Kidney glomerular epithelial cell (primary cell): Measurements from ENCODE around the gene RETREG2.

Experiments used
- DNase-seq: peaks from one replicate; lab custom pipeline; 2025; lab: John Stamatoyannopoulos, UW

The RETREG2 gene, protein sequence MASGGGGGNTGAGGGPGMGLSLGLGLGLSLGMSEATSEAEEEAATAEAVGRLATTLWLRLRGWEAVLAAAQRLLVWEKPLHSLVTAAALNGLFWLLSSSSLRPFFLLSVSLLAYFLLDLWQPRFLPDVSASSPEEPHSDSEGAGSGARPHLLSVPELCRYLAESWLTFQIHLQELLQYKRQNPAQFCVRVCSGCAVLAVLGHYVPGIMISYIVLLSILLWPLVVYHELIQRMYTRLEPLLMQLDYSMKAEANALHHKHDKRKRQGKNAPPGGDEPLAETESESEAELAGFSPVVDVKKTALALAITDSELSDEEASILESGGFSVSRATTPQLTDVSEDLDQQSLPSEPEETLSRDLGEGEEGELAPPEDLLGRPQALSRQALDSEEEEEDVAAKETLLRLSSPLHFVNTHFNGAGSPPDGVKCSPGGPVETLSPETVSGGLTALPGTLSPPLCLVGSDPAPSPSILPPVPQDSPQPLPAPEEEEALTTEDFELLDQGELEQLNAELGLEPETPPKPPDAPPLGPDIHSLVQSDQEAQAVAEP

DNA sequence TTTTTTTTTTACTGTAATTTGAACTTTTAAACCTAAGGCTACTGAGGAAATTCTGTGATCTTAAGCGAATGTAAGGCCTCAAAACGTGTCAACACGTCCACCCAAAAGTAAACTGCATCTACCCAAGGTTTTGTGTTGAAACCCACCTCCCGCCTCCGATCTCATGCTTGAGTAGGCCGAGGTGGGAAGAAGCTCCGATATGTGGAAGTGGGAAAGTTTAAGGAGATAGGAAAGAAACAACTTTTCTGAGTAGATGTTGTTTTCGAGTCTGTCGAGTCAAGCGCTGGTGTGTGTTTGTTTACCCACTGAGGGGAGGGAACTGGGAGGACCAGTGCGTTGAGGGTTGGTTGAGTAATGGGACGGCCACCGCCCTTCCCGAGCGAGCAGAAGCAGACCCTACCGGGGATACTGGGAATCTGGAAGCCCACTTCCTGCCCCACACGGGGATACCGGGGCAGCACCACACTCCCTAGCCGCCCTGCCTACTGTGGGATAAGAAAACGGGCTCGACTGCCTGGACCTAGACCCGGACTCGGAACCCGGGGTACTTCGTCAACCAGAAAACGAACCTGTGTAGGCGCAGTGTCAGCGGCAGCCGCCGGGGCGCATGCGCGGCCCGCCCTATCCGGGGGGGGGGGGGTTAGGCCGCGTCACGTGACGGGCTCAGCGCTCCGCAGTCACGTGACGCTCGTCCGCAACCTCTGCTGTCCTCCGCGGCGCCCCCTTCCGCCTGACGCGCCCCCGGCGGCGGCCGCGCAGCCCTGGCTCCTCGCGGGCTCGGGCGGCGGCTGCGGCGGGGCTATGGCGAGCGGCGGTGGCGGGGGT is at the start of gene RETREG2:
Gene RETREG2, plus strand, starts transcription at position 724 of the 825 bp plus-strand sequence. Its CDS starts 78 bp downstream, at position 802.
- peak; percentile 82 for DNase-seq

DNA sequence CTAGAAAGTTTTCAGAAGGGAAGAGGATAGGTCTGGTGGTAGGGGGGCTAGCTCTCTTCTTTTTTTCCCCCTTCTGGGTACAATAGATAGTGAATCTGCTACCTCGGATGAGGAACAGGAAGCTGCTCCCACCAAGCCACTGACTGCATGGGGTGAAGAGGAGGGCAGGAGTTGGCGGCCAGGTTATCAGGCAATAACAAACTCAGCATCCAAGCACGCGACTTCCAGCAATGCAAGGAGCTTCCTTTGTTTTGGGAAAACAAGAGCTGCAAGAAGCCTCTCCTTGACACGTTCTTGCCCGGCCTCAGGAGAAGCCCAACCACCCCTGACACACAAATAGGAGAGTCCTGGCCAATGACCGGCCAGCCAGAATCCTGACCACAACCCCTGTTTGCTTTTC is 49.7 kb upstream of the RETREG2 start:
- DNase-seq, result no peak

DNA sequence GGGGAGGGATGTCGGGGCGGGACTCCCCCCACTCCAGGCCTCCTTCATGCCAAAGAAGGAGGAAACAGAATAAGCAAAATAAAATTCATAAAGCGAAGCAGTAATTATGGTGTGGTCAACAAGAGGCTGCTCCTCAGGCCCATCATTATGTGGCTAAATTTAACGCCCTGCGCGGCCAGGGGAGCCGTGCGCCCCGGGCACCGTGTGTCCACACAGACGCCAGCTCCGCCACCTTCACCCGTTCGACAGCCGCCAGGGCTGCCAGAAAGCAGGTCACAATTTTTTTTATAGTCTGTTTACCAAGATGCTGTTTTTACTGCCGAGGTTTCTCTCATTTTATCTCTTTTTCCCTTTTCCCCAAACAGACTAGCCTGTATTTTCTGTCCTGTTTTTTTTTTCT is 48.5 kb upstream of the RETREG2 start:
- DNase-seq, result no peak

DNA sequence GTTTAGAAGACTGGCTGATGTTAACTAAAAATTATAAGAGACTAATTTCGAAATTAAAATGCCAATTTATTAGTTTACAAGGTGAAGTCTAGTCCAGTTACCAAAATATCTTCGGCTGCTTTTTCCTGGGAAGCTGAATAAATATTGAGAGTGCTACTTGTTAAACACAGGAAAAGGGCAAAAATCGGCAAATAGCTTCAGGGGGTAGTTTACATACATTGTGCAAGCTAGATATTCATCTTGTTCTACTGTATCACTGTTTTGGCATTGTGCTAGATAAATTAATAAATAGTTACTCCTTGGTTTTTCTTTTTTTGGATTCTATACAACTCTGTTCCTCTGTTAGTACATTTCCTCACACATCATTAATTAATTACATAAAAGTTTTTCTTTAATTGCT is 46.7 kb upstream of the RETREG2 start:
- DNase-seq, result no peak

DNA sequence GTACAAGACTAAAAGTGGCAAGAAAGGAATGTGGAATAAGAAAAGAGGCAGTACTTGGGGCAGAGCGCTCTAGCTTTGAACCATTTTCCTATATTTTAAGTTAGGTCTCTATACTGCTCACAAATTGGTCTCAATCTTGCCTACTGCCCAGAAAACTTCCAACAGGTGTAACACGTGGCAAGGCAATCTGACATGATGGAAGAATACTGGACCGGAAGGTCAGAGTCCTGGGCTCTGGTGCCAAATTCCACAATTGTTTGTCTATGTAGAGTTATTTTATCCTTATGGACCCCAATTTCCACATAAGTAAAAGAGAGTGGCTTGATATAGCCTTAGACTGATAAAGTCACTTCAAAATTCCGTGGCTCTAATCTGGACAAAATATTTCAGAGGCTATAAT is 46.3 kb upstream of the RETREG2 start:
- DNase-seq, result no peak

DNA sequence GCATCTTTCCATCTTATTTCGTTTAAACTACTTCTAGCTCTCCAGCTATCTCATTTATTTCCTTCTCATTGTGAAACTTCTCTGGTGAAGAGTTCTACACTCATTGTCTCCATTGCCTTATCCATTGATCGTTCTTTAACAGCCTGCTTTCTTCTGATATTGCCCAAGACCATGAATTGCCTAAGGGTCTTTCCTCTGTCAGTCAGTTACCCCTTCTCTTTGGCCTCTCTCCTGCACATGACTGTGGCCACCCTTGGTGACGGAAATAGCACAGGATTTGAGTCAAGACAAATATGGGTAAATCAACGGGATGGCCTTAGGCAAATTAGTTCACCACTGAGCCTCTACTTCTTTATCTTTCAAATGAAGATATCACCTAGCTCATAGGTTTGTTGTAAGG is 44.1 kb upstream of the RETREG2 start:
- no peak for DNase-seq

DNA sequence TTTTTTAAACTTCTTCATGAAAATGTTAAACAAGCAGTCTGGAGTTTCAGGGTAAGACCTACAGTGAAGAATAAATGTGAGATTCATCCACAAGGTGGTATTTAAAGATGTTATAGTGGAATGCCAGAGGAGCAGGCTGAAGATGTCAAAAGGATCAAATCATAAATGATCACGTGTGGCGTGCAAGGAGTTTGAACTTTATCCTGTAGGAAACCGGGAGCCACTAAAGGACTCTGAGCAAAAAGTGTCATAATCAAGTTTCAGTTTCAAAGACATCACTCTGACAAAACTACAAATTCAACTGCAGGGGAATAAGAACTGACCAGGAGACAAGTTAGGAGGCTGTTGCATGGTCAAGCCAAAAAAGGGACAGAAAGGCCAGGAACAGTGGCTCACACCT is 37.4 kb upstream of the RETREG2 start:
- no peak for DNase-seq

DNA sequence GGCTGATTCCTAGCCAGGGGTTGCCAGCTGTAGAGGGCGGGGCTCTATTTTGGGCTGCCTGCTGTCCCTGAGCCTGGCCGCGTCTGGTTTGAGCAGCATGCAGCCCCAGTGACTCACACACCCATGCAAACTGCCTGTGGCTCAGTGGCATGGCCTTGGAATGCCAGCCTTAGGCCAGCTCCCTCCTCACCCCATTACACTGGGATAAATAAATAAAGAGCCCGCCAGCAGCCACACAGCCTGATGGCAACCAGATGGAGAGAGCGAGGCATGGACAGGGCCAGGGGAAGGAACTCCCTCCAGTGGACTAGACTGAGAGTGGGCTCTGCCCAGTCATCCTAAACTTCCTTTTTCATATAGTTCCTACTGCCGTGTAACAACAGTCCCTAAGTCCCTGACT is 35.7 kb upstream of the RETREG2 start:
- DNase-seq, result peak; percentile 19

DNA sequence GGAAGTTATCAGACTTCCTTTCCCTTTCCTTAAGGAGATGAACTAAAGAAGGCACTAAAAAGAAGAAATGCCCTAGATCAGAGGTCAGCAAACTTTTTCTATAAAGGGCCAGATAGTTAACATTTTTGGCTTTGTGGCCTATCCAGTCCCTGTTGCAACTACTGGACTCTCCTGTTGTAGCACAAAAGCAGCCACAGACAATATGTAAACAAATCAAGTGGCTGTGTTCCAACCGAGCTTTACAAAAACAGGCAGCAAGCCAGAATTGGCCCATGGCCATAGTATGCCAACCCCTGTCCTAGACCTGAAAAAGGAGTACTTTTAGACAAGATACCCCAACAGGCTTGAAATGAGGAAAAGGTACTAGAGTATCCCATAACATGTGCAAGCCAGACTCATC is 28.4 kb upstream of the RETREG2 start:
- DNase-seq, result no peak

DNA sequence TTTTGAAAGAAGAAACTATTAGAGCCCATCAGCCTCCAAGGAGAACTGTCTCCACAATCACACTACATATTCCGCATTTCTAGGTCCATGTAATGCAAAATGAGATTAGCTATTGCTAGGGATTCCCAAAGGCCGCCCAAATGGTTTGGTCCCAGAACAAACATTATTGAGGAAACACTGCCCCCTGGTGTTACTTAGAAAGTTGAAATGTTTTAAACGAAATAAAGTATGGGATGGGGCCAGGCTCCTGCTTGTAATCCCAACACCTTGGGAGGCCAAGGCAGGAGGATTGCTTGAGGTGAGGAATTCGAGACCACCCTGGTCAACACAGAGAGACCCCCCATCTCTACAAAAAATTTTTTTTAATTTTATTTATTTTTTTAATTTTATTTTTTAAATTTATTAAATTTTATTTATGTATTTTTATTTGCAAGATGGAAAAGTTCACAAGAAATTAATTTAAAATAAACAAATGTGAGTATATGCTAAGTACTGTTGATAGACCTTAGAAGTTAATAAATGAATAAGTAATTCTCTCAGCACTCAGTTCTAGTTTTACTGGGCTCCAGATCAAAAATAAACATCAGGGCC is 22.9 kb upstream of the RETREG2 start:
- peak; percentile 54 for DNase-seq

DNA sequence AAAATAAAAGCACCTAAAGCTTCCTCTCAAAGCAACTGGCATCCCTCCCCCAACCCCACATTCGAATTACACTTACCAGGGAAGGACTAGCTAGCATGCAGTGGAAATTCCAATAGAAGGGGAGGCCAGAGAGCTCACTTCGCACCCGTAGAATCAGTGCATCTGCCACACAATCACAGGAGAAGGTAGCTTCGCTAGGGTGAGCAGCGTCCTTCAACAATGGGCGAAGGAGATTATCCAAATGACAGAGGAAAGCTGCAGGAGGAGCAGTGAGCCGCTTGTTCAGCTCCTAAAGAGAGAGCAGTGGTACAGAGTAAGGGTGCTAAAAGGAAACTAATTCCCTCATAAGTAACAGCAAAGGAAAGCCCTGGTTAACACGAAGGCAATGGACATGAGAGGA is 20.7 kb upstream of the RETREG2 start:
- DNase-seq, result no peak

DNA sequence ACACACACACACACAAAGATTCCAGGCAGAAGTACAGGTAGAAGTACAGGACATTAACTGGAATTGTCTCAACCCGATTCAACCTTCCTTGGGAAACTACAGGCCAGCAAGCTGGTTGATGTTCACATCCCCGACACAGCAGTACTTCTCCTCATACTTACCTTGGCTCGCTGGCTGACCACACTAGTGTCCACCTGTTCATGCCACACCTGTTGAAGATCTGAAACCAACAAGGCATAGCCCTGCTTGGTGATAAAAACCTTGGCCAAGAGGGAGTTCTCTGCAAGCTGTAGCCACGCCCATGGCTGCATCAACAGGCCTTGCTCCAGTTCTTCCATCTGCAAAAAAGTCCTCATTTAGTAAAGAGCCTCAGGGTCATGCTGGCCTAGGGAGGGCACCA is 20.1 kb upstream of the RETREG2 start:
- no peak for DNase-seq

DNA sequence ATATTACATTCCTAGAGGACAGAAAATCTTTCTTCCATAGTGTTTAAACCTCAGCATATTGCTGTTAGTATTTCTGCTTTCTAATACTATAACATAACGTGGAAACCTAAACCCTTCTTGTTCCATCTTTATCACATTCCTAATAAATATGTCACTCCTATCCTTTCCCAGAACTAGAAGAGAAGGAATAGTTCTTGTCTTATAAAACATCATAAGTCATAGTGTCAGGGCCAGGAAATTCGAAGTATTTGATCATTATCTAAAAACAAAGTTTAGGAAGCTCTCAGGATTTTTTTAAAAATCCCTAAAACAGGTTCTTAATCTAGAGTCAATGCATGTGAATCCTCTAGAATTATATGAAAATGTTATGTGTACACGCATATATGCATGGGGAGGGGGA is 19.5 kb upstream of the RETREG2 start:
- DNase-seq, result no peak

DNA sequence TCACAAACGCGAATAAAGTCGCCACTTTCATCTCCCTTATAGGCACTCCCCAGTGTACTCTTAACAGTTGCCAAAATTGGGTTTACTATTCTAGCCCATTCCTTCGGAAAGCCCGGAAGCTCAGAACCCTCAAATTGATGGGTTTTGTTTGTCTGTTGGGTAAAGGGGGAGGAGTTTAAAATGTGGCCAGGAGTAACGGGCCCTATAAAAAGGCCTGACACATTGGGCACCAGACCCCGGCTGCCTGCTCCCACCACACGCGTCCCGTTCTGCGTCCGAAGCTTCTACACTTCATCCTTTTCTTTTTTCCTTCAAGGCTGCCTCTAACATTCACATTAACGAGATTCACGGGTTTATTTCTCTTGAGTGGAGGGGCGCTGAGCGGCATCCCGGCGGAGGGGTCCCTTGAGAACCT is 18.3 kb upstream of the RETREG2 start:
- DNase-seq, result no peak

DNA sequence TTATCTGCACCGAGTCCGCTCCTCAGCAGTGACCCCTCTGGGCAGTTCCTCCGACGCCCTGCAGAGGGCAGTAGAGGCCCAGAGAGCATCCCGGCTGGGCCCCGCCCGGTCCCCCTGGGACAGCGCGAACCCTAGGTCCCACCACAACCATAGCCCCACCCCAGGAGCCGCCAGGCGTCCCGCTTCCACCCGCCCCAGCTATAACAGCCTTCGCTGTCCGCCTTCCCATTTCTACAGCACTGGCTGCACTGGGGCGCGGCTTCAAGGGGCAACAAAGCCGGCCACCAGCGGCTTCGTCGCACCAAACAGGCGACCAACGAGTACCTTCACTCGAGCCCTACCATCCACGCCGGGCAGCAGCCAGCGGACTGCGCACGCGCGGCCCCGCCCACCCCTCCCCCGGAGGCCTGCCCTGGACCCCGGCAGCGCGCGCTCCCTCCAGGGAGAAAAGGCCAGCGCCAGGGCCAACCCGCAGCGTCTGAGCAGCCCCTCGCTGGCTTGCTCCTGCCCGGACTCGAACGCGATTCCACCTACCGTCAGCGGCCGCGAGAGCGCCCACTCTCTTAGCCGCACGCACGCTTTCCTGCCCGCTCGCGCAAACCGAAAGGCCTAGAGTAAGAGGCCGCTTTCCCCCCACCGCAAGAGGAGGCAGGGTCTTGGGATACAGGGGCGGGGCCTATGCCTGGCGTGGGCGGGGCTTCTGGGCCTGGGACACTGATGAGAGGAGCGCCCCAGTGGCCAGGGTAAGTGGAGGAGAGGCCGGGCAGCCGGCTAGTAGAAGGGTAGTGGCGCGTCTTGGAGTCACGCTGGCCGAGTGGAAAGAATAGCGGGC is 17.7 kb upstream of the RETREG2 start, which contains the start of gene NHEJ1:
Gene NHEJ1, minus strand, starts transcription at position 630 of the 832 bp plus-strand sequence. CDS start 2,453 bp downstream, outside the sequence.
- peak; percentile 88 for DNase-seq

DNA sequence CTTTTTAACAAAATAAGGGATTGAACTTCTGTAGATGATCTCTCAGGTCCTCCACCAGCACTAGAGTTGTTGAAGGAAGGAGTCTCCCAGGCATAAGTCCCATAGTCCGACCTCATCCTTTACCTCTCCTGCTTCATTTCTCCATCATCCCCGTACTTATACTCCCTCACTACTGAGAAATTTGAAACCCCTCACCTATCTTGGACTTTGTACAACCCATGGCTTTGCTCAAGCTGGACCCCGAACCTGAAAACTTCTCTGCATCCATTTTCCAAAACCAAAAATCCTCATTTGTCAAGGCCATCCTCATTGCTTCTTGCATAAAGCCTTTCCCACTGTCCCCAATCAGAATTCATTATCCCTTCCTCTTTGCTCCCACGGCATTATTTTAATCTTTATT is 17.0 kb upstream of the RETREG2 start:
- DNase-seq, result no peak

DNA sequence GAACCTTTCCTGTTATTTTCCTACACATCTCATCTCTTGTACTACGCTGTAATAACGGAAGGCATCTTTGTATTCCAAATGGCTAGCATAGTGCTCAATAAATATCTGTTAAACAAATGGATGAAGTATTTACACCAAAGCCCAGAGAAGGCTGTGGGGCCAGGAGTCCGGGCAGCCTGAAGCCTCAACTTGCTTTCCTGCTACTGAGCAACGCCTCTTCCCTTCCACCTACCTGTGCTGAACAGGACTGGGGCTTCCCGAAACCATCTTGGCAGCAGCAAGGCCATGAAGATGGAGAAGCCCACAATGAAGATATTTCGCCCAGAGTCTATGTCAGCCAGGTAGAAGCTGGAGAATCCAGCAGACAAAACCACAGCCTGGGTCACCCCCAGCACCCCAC is 14.9 kb upstream of the RETREG2 start:
- DNase-seq, result no peak

DNA sequence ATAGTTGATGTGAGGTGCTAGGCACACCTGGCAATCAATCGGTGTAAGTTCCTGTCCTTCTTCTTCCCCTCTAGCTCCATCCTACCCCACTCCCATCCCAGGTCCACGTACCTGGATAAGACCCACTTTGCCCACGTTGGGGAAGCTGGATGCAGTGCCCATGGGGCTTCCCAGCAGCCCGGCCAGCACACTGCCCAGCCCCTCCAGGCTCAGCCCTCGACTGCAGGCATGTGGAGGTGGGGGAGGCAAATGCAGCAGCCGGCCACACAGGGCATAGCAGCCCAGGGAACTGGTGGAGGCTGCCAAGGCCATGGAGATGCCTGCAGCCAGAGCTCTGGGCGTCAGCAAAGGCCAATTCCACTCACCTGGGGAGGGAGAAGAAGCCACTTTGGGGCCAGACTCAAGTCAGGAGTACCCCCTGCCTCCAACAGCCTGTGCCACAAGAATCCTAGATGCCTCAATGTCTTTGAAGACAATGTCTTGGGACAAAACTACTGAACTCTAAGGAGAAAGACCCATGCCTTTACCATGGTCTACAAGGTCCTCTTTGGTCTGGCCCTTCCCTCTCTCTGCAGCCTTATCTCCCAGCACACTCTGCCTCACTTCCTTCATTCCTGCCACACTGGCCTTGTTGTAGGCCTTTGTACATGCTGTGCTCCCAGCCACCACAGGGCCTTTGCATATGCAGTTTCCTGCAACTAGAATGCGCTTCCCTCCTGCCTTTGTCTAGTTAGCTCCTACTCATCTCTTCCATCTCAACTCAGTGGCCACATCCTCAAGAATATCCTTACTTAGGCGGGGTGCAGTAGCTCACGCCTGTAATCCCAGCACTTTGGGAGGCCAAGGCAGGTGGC is 12.8 kb upstream of the RETREG2 start:
- DNase-seq, result no peak

DNA sequence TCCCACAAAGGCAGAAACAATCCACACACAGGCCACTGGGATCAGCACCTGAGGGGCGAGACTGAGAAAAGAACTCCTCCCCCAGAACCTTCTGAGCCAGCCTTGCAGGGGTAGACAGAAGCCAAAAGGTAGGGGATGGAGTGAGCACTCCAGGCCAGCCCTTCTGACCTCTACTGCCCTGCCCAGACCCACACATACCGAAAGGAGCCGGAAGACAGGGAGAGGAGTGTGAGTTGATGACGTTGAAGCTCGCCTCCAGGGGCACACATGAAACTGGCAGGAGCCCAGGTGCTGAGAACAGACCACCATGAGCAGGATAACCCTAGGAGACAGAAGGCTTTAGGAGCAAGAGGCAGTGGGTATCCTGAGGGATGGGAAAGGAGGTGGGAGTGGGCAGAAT is 10.1 kb upstream of the RETREG2 start:
- DNase-seq, result no peak

DNA sequence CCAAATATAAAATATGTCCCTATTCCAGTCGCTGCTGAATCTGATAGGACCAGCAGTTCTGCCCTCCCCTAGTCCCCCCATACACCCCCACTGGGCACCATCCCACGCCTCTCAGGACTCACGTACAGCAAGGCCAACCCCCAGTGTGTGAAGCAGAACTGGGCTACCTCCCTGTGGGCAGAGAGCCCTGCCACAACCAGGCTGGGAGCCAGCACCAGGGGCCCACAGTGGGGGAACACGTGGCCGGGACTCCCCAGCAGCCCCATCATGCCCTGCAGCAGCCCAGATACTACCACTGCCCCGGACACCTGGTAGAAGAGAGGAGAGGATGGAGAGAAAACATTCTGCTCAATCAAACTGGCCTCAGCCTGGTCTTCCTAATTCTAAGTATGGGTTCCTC is 9.5 kb upstream of the RETREG2 start:
- DNase-seq, result no peak

DNA sequence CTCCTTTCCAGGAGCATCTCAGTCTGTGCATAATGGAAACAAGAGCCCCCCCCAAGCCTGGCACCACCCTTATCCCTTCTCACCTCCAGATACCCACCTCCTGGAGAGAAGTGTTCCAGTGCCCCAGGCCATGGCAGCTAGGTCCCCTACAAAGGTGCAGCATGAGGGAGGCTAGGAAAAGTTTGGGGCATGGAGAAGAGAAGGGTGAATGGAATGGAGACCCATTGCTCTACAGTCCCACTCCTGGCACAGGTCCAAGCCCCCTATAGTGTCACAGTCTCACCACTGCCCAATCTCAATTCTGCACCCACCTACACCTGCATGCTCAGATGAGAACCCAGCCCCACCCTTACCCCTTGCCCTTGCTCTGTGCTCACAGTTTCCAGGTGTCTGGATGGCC is 9.1 kb upstream of the RETREG2 start:
- DNase-seq, result no peak
